HG02885 (cell line): Measurements from ENCODE around the gene MARCO.

Experiments used
- ATAC-seq: cut with Tn5 transposase; IDR thresholded peaks from one replicate; pipeline ENCODE4 v1.9.1; 2021; ENCODE audit warnings: mild to moderate bottlenecking; ENCODE audit not compliant: unreplicated experiment, poor library complexity

The MARCO gene

GRCh38 chr2:118942031-118942430 lies at the start of gene MARCO:
Gene MARCO (plus strand): TSS chr2:118942194. CDS start chr2:118942301, 107 bp downstream.
- no peak for ATAC-seq

GRCh38 chr2:118893100-118893499 lies 48.9 kb upstream of the MARCO start:
- ATAC-seq: no peak

GRCh38 chr2:118902266-118903028 lies 39.5 kb upstream of the MARCO start:
- ATAC-seq: no peak

GRCh38 chr2:118903029-118903351 lies 39.0 kb upstream of the MARCO start:
- ATAC-seq: no peak

GRCh38 chr2:118903551-118904479 lies 38.2 kb upstream of the MARCO start:
- ATAC-seq: no peak

GRCh38 chr2:118905206-118905605 lies 36.8 kb upstream of the MARCO start:
- ATAC-seq: no peak

GRCh38 chr2:118906186-118906585 lies 35.8 kb upstream of the MARCO start:
- no peak for ATAC-seq

- no peak for ATAC-seq
Measured at GRCh38 chr2:118907759-118908158, 34.2 kb upstream of the MARCO start.

GRCh38 chr2:118909191-118909590 lies 32.8 kb upstream of the MARCO start:
- ATAC-seq: no peak

- ATAC-seq: no peak
Measured at GRCh38 chr2:118911166-118911856, 30.7 kb upstream of the MARCO start.

GRCh38 chr2:118911936-118912335 lies 30.1 kb upstream of the MARCO start:
- ATAC-seq: no peak

GRCh38 chr2:118913131-118913802 lies 28.7 kb upstream of the MARCO start:
- ATAC-seq: no peak

GRCh38 chr2:118913803-118914645 lies 28.0 kb upstream of the MARCO start:
- ATAC-seq: no peak

- ATAC-seq: no peak
Measured at GRCh38 chr2:118914721-118915453, 27.1 kb upstream of the MARCO start.

- ATAC-seq: no peak
Measured at GRCh38 chr2:118918017-118918416, 24.0 kb upstream of the MARCO start.

- no peak for ATAC-seq
Measured at GRCh38 chr2:118921646-118922045, 20.3 kb upstream of the MARCO start.

GRCh38 chr2:118922254-118922653 lies 19.7 kb upstream of the MARCO start:
- no peak for ATAC-seq

GRCh38 chr2:118923371-118923770 lies 18.6 kb upstream of the MARCO start:
- ATAC-seq: no peak

GRCh38 chr2:118925476-118925875 lies 16.5 kb upstream of the MARCO start:
- ATAC-seq: no peak
